Stimulated activated CD4-positive, alpha-beta T cell treated with anti-CD3 and anti-CD28 coated beads, Interleukin-4, amount 100 ng/mL, for 1 hour (primary cell): ENCODE measurements around the gene DNAJC22.
"Not testable (repeated sequence)": the region's sequence is repeated elsewhere in the genome, so short reads cannot be mapped to it uniquely, and the experiment has no call there.

Source experiments
- DNase-seq: peaks from one replicate; pipeline ENCODE4 v3.0.0-alpha.2; 2020

The DNAJC22 gene

GRCh38 chr12:49331380-49332222, 15.1 kb upstream of the DNAJC22 start:
- DNase-seq, result peak; percentile 16

GRCh38 chr12:49332441-49332861, 14.2 kb upstream of the DNAJC22 start:
- no peak for DNase-seq

- no peak for DNase-seq
Measured at GRCh38 chr12:49332891-49333371, 13.8 kb upstream of the DNAJC22 start.

GRCh38 chr12:49333778-49334177, 12.9 kb upstream of the DNAJC22 start:
- DNase-seq, result not testable (repeated sequence)

GRCh38 chr12:49334226-49334625, 12.5 kb upstream of the DNAJC22 start:
- DNase-seq, result no peak

GRCh38 chr12:49334681-49335080, 12.0 kb upstream of the DNAJC22 start:
- DNase-seq, result no peak

GRCh38 chr12:49335118-49335954, 11.4 kb upstream of the DNAJC22 start:
- DNase-seq, result no peak

- DNase-seq, result no peak
Measured at GRCh38 chr12:49335955-49336644, 10.6 kb upstream of the DNAJC22 start.

GRCh38 chr12:49336645-49337584, 9.8 kb upstream of the DNAJC22 start, which contains the start of gene C1QL4:
C1QL4 (minus strand) TSS chr12:49337188; CDS start chr12:49336477, 711 bp downstream.
- DNase-seq, result peak; percentile 90

- DNase-seq, result no peak
Measured at GRCh38 chr12:49338830-49339463, 7.7 kb upstream of the DNAJC22 start.

GRCh38 chr12:49339464-49339861, 7.2 kb upstream of the DNAJC22 start:
- DNase-seq, result no peak

- no peak for DNase-seq
Measured at GRCh38 chr12:49340095-49340870, 6.4 kb upstream of the DNAJC22 start.

GRCh38 chr12:49340971-49341776, 5.5 kb upstream of the DNAJC22 start:
- DNase-seq, result no peak

- DNase-seq, result no peak
Measured at GRCh38 chr12:49341777-49342065, 5.0 kb upstream of the DNAJC22 start.

- DNase-seq, result peak; percentile 77
Measured at GRCh38 chr12:49342066-49342913, 4.4 kb upstream of the DNAJC22 start.

- peak; percentile 55 for DNase-seq
Measured at GRCh38 chr12:49342914-49343731, 3.6 kb upstream of the DNAJC22 start.

GRCh38 chr12:49344486-49345050, 2.1 kb upstream of the DNAJC22 start:
- DNase-seq, result no peak
